GM19438 (cell line): ENCODE data around the gene TEX44.

Experiments used
- ATAC-seq: cut with Tn5 transposase; IDR thresholded peaks from one replicate; pipeline ENCODE4 v1.9.1; 2021; ENCODE audit warnings: low read depth; ENCODE audit not compliant: unreplicated experiment

The TEX44 gene

GRCh38 chr2:231604101-231604684, 11.5 kb downstream of the TEX44 start:
- peak; percentile 36 for ATAC-seq

DNA sequence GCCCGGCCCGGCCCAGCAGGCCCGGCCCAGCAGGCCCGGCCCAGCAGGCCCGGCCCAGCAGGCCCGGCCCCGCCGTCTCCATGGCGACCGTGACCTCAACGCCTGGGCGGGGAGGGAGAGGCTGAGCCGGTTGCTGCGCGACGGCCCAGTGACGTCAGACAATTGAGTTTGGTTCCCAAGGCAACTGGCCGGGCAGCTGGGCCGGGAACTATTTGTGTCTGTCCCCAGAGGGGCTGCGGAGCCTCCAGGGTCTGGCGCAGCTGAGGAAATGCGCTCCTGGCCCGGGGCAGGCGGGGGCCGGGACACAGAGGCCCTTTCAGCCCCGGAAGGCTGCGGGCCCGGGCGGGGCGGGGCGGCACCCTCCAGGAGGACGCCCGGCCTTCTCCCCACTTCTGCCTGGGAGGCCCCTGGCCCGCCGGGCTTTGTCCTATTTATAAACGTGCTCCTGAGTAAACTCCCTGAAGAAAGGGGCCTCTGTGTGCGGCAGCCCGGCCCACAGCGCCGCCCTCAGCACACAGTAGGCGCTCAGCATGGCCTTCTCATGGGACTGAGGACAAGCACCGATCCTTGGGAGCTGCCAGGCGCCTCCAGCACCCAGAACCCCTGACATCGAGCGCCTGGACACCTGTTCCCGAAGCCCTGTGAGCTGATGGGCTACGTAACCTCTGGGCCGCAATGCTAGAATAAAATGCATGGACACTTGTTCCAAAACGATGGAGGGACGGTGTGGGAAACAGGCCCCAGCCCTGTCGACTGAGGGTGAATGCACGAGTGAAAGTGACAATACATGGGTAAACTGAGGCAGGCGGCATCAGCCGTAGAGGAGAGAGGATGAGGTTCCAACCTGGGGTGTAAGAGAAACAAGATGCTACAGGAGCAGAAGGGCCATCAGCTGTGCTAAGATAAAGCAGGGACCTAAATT, 12.3 kb downstream of the TEX44 start:
- peak; percentile 89 for ATAC-seq

DNA sequence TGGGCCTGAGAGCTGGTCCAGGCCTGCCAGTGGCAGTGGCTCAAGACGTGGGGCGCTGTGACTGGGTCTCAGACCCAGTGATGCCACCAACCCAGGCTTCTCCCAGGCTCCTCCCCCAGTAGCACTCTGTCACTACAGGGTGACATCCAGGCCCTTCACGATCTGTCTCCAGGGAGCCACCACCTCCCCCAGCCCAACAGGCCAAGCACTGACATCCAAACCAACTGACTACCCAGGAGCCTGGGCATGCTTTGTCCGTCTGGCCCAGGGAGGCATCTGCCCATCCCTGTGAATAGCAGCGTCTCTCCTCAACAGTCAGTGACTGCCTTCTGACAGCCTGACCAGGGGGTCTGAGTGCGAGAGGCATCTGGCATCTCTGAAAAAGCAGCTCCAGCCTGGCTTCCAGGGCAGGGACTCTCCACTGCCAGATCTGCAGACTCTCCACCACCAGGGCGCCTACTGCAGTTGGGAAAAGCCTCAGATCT, 13.0 kb downstream of the TEX44 start:
- no peak for ATAC-seq

DNA sequence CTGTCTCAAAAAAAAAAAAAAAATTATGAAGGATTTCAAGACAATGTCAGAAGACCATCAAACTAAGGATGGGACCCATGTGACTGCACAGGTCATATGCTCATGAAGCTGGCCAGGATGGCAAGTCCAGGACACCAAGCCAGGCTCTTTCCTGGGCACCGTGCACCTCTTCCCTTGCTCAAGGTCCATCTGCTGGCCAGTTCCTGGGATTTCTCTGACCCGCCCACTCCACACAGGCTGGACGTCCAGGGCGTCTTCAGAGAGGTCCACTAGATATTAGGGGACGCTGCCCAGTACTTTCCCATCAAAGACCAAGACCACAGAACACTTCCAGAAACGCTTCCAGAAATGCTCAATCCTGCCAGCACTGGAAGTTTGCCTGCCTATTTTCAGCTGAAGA, 14.3 kb downstream of the TEX44 start:
- ATAC-seq: no peak

GRCh38 chr2:231611273-231612108, 18.8 kb downstream of the TEX44 start:
- ATAC-seq: no peak

DNA sequence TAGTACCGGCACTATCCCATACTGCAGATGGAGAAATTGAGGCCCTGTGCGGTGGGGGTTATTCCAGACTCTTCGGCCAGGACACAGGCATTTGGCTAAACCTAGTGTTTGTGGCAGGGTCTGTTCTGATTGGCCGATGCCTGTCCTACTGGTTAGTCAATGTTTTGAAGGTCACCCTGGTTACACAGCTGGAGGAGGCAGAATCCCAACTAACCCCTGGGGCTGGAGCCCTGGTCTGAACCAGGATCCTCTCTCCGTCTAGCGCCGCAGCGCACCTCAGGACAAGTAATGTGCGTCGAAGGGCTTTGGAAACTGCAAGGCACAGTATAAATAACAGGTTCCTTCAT, 19.4 kb downstream of the TEX44 start:
- ATAC-seq: no peak

DNA sequence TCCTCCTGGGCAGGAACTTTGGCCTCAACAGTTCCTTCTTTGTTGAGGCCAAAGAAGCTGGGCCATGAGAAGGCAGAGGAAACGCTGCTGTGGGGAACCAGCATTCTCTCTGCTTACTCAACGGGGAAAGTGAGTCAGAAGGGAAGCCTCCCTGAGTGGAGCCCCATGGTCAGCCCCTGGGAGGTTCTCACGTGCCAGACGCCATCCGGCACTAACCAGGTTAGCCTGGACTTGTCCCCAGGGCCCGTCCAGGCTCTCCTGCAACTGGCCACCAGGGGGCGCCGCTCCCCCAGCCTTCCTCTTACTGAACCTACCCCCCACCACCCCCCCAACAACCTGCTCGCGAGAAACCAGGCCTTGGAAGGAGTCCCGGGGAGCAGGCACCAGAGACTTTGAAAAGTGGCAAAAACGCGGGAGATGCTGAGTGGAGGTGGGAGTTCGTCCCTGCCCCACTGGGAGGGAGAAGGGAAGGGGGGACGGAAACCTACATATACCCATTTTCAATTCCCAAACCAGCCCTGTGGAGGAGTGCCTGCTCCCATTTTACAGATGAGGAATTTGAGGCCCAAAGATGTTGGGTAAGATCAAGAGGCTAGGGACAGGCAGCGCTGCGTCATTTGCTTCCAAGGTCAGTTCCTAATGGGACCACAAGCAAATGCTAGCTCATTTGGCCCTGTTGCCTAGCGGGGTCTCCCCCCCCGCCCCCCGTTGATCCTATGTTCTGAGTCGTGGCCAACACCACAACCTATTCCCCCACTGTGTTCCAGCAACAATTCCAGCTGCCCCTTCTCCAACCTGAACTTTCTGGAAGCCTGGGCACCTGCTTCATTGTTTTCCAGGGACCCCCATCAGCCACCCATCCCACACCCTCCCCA, 20.0 kb downstream of the TEX44 start:
- ATAC-seq: peak; percentile 30

DNA sequence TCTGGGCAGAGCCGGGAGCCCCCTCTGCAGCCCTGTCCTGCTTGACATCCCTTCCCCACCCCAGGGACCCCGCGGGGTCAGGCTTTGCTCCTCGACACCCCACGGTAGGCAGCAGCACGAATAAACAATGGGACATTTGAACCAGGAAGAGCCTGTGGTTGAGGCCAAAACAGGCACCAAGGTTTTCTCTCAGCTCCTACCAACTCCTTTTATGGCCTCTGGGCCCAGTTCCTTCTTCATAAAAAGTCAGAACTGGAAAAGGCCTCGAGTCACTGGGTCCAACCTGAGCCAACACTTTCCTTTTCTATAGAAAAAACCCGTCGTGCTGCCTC, 20.6 kb downstream of the TEX44 start:
- ATAC-seq: no peak

GRCh38 chr2:231613663-231614558, 21.2 kb downstream of the TEX44 start:
- peak; percentile 69 for ATAC-seq

DNA sequence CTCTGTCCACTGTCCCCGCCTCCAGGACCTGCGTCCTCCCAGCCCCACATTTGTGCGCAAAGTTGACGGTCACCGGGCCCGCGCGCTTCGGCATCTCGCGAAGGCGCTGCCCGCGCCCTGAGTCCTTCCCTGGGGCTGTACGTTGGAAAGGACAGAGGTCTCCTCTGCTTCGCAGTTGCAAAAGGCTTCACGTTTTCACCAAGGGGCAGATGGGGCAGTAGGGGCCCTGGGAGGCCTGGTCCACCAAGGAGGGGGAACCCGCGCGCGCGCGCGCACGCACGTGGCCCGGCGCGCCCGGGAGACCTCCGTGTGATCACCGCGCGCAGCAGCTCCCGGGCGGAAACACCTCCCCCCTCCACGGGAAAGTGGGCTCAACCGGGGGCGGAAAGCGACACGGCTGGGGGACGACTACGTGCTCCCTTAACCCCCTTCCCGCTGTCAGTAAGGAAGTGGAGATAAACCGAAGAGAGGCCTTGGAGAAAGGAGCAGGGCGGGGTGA, 21.9 kb downstream of the TEX44 start:
- peak; percentile 7 for ATAC-seq

GRCh38 chr2:231615058-231615671, 22.5 kb downstream of the TEX44 start:
- no peak for ATAC-seq

- no peak for ATAC-seq
Observed at GRCh38 chr2:231616296-231616695, 23.6 kb downstream of the TEX44 start.

GRCh38 chr2:231617059-231617926, 24.6 kb downstream of the TEX44 start:
- no peak for ATAC-seq

DNA sequence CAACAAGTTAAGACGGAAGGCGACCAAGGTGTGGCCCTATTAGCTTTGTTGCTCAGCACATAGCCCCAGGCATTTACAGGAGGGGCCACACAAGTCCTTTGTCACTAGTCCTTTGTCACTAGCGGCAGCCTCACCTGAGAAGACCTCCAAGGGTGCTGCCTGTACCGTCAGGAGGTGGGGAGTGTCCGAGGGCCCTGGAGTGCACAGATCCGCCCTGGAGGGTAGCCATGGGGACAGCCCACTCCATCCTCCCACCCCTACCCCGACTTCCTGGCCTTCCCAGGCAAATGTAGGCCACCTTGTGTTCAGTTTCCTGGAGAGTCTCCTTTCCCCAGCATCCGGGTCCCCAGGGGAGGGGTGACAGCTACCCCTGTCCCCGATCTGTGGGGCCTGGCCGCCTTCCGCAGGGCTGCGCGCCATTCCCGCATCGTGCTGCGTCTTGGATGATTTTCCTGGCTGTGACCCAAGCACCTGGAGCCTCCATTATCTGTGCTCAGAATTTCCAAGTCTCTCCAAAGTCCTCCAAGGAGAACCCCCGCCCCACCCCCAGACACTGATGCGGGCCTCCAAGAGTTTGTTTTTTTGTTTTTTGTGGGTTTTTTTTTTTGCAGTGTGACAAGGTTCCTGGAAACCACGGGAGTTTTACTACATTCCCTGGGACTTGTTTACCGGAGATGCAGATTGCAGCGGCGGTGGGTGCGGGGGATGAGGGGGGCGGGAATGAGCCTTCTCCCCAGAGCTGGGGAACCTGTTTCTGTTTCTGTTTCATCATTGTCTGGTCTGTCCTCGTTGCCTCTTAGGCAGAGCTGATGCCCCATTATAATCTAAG, 28.6 kb downstream of the TEX44 start:
- no peak for ATAC-seq

DNA sequence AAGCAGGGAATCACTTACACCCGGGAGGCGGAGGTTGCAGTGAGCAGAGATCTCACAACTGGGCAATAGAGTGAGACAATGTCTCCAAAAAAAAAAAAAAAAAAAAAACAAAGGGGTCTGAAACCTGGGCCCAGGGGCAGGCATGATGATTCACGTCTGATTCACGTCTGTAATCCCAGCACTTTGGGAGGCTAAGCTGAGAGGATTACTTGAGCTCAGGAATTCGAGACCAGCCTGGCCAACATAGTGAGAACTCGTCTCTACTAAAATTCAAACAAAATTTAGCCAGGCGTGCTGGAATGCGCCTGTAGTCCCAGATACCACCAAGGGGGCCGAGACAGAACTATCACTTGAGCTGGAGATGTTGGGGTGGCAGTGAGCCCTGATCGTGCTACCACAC, 30.3 kb downstream of the TEX44 start:
- ATAC-seq: no peak

GRCh38 chr2:231626449-231626848, 33.8 kb downstream of the TEX44 start:
- no peak for ATAC-seq
